HCT116 (cell line): ENCODE data around the gene STPG1. TPM values are rescaled to one million over a fixed set of nuclear protein-coding genes. Genes with fewer than 3 reads are reported as not detected.

Source experiments
- ATAC-seq: fragments of 200-7000 bp; cut with Tn5 transposase; 2 replicates; pipeline ENCODE4 v1.9.1; 2020; ENCODE audit warnings: mild to moderate bottlenecking, moderate library complexity
- BruUV-seq: library from RNA; stranded (reverse); fragments of 400-500 nt; replicated peaks from 2 replicates; lab custom pipeline; 2021; lab: Mats Ljungman, UMichigan
- CTCF ChIA-PET: fragments of 300-600 bp; sonication (Branson Sonifier 250); formaldehyde crosslinking; loops from one replicate; lab custom pipeline; 2021; ENCODE audit warnings: antibody characterized with exemption; lab: Charles Lee
- POLR2A ChIA-PET: fragments of 300-600, 350-600 bp; sonication (Branson Sonifier 250); formaldehyde crosslinking; loops from one replicate; lab custom pipeline; 2021; ENCODE audit warnings: antibody characterized with exemption; lab: Charles Lee
- RAD21 ChIA-PET, 2 experiments: fragments of 300-600 bp; sonication (Branson Sonifier 250); formaldehyde crosslinking; loops; one replicate each; lab custom pipeline; 2023; ENCODE audit warnings: low total read pairs in 2 of 2; ENCODE audit not compliant: uncharacterized antibody in 2 of 2, unreplicated experiment in 2 of 2, low non-redundant PET in 1 of 2; lab: Charles Lee
- DNase-seq: peaks from one replicate; pipeline ENCODE4 v3.0.0-alpha.2; 2010; ENCODE audit warnings: low read depth, low spot score
- H2AFZ ChIP-seq: fragments of 200-600 bp; shearing (Covaris generic), sonication (generic); 2 replicates; pipeline ENCODE4 v1.6.1; 2017; ENCODE audit warnings: low read depth, mixed run types, mixed read lengths, antibody characterized with exemption, low read length; ENCODE audit not compliant: poor library complexity, severe bottlenecking
- H3K27ac ChIP-seq: 2 replicates; pipeline ENCODE4 v1.5.1; 2012; ENCODE audit warnings: low read depth, low read length
- H3K27me3 ChIP-seq: fragments of 200-600 bp; sonication (generic); 2 replicates; pipeline ENCODE4 v1.6.1; 2016; ENCODE audit warnings: mixed run types, low read length, mixed read lengths; ENCODE audit not compliant: insufficient read depth
- H3K36me3 ChIP-seq, 2 experiments: fragments of 200-500 bp in 1 of 2; fragments of 200-600 bp in 1 of 2; sonication (Bioruptor generic) in 1 of 2; sonication (generic) in 1 of 2; 2 replicates each; pipeline versions ENCODE4 v1.5.1 to v1.6.1; 2014 to 2016; ENCODE audit warnings: low read length in 2 of 2, inconsistent platforms in 1 of 2, mixed read lengths in 1 of 2, mixed run types in 1 of 2; ENCODE audit not compliant: insufficient read depth in 2 of 2, control insufficient read depth in 1 of 2
- H3K4me1 ChIP-seq, 2 experiments: fragments of 200-600 bp in 1 of 2; sonication (generic) in 1 of 2; 2 replicates each; pipeline versions ENCODE4 v1.5.1 to v1.6.1; 2012 to 2017; ENCODE audit warnings: low read length in 2 of 2, inconsistent platforms in 1 of 2, mild to moderate bottlenecking in 1 of 2, mixed read lengths in 1 of 2, mixed run types in 1 of 2, moderate library complexity in 1 of 2; ENCODE audit not compliant: insufficient read depth in 2 of 2, control insufficient read depth in 1 of 2
- H3K4me2 ChIP-seq: fragments of 200-600 bp; sonication (generic); 2 replicates; pipeline ENCODE4 v1.6.1; 2017; ENCODE audit warnings: mixed run types, low read length, mixed read lengths
- H3K4me3 ChIP-seq, 2 experiments: fragments of 200-600 bp in 1 of 2; sonication (generic) in 1 of 2; replicated peaks in 1 of 2; 2 replicates each; pipeline ENCODE4 v1.5.1; 2011 to 2016; ENCODE audit warnings: low read length in 2 of 2, control low read depth in 1 of 2, low read depth in 1 of 2, mild to moderate bottlenecking in 1 of 2, mixed read lengths in 1 of 2, mixed run types in 1 of 2
- H3K79me2 ChIP-seq: fragments of 200-600 bp; sonication (generic); 2 replicates; pipeline ENCODE4 v1.6.1; 2017; ENCODE audit warnings: mild to moderate bottlenecking, mixed run types, low read length, moderate library complexity, mixed read lengths; ENCODE audit not compliant: insufficient read depth
- H3K9ac ChIP-seq: fragments of 200-600 bp; sonication (generic); 2 replicates; pipeline ENCODE4 v1.6.1; 2016; ENCODE audit warnings: low read length, mixed read lengths
- H3K9me2 ChIP-seq: fragments of 200-600 bp; sonication (generic), shearing (Covaris generic); 2 replicates; pipeline ENCODE4 v1.6.1; 2017; ENCODE audit warnings: mixed run types, mild to moderate bottlenecking, moderate library complexity; ENCODE audit not compliant: insufficient read depth
- H3K9me3 ChIP-seq, 2 experiments: fragments of 200-500 bp in 1 of 2; fragments of 200-600 bp in 1 of 2; sonication (Bioruptor generic) in 1 of 2; sonication (generic) in 1 of 2; 2 replicates each; pipeline ENCODE4 v1.6.1; 2014 to 2017; ENCODE audit warnings: low read length in 2 of 2, mixed read lengths in 2 of 2, inconsistent platforms in 1 of 2, low read depth in 1 of 2, mild to moderate bottlenecking in 1 of 2, mixed run types in 1 of 2, moderate library complexity in 1 of 2; ENCODE audit not compliant: control insufficient read depth in 1 of 2, insufficient read depth in 1 of 2
- H4K20me1 ChIP-seq: fragments of 200-600 bp; sonication (generic), shearing (Covaris generic); 2 replicates; pipeline ENCODE4 v1.6.1; 2017; ENCODE audit warnings: mixed run types, mild to moderate bottlenecking, moderate library complexity; ENCODE audit not compliant: insufficient read depth
- ATF3 ChIP-seq: IDR thresholded peaks from 2 replicates; pipeline ENCODE4 v1.6.1; 2012
- CEBPB ChIP-seq: IDR thresholded peaks from 2 replicates; pipeline ENCODE4 v1.6.1; 2012; ENCODE audit warnings: low read depth
- ELF1 ChIP-seq: IDR thresholded peaks from 2 replicates; pipeline ENCODE4 v1.6.1; 2012; ENCODE audit warnings: low read depth, borderline replicate concordance
- EZH2phosphoT487 ChIP-seq: fragments of 200-600 bp; IDR thresholded peaks from 2 replicates; pipeline ENCODE4 v1.6.1; 2018; ENCODE audit warnings: antibody characterized with exemption, borderline replicate concordance
- JUND ChIP-seq: IDR thresholded peaks from 2 replicates; pipeline ENCODE4 v1.6.1; 2012
- MAX ChIP-seq: IDR thresholded peaks from 2 replicates; pipeline ENCODE4 v1.6.1; 2012
- POLR2A ChIP-seq: IDR thresholded peaks from 2 replicates; pipeline ENCODE4 v1.7.0; 2011; ENCODE audit warnings: borderline replicate concordance; ENCODE audit not compliant: insufficient read depth, insufficient read length; ENCODE audit errors: extremely low read depth
- POLR2AphosphoS5 ChIP-seq: IDR thresholded peaks from 2 replicates; pipeline ENCODE4 v1.6.1; 2011; ENCODE audit warnings: mild to moderate bottlenecking, low read depth, low read length, moderate library complexity
- SIN3A ChIP-seq: IDR thresholded peaks from 2 replicates; pipeline ENCODE4 v1.6.1; 2012; ENCODE audit warnings: low read depth
- SRF ChIP-seq: IDR thresholded peaks from 2 replicates; pipeline ENCODE4 v1.6.1; 2012; ENCODE audit warnings: low read depth
- intact Hi-C: fragments of 100-400 bp; cut with micrococcal nuclease; formaldehyde crosslinking; loops from 2 replicates; pipeline ENCODE4 v1.10.0; 2022
- total RNA-seq: library from RNA; stranded (reverse); gene quantifications from one replicate; pipeline ENCODE4 v1.2.1, GENCODE V29; 2021; ENCODE audit not compliant: unreplicated experiment

Gene STPG1
- total RNA-seq, 1 experiment from 2014 or later, result 13.4 TPM

- ATAC-seq (no peak), DNase-seq (no peak)
- POLR2A ChIA-PET, result no interaction called here
- CTCF ChIA-PET, result interaction anchor here (0.8 to 1.9 kb wide), 2 partner anchors 15 to 171 kb away, joined by 3 to 5 read pairs; no protein-coding TSS in a partner anchor
- RAD21 ChIA-PET, result no interaction called here
- H3K9ac ChIP-seq, result no peak overlapping the region
- no peak overlapping the region for H3K4me2 ChIP-seq
- no peak overlapping the region for H3K4me3 ChIP-seq
- H3K79me2 ChIP-seq, result no peaks in the 10 kb centered on the region
- H3K36me3 ChIP-seq, result no peaks in the 10 kb centered on the region
- no peaks in the 10 kb centered on the region for H3K27me3 ChIP-seq
- intact Hi-C loops, result no loop called here
- no peak overlapping the region for H2AFZ ChIP-seq
- TF ChIP-seq JUND (no peak), EZH2phosphoT487 (no peak), POLR2AphosphoS5 (no peak), ELF1 (no peak), CEBPB (no peak), MAX (no peak)
- peaks cover 6 to 41% of the 10 kb centered on the region in 2 experiments for H3K4me1 ChIP-seq
- H3K9me3 ChIP-seq, result no peaks in the 10 kb centered on the region
- no peak overlapping the region for H3K27ac ChIP-seq
- no peaks in the 10 kb centered on the region for H4K20me1 ChIP-seq
- BruUV-seq, result no TSS peak
- H3K9me2 ChIP-seq, result no peaks in the 10 kb centered on the region
Measured at GRCh38 chr1:24373044-24373443, 40.5 kb downstream of the STPG1 start.

- Histone ChIP-seq H4K20me1 (no peaks in the 10 kb centered on the region), H2AFZ (no peak overlapping the region), H3K9me2 (no peaks in the 10 kb centered on the region), H3K4me1 (peaks cover 20 to 52% of the 10 kb centered on the region in 2 experiments), H3K4me3 (no peak overlapping the region), H3K4me2 (no peak overlapping the region)
- no peak for ATAC-seq
- TF ChIP-seq ATF3 (no peak), POLR2A (no peak), SRF (no peak), SIN3A (no peak)
- TF ChIP-seq, all 23 proteins: peak for 0
- RAD21 ChIA-PET, result no interaction called here
- no peak overlapping the region for H3K9ac ChIP-seq
- no peak overlapping the region for H3K27ac ChIP-seq
- DNase-seq, result no peak
- CTCF ChIA-PET, result no interaction called here
- H3K36me3 ChIP-seq, result no peaks in the 10 kb centered on the region
- H3K9me3 ChIP-seq, result no peaks in the 10 kb centered on the region
- intact Hi-C loops, result no loop called here
- POLR2A ChIA-PET, result interaction anchor here (0.6 kb wide), 1 partner anchor 285 kb away, joined by 3 read pairs; no protein-coding TSS in a partner anchor
- H3K27me3 ChIP-seq, result no peaks in the 10 kb centered on the region
- BruUV-seq, result no TSS peak
- H3K79me2 ChIP-seq, result no peaks in the 10 kb centered on the region
Measured at GRCh38 chr1:24369801-24370200, 43.8 kb downstream of the STPG1 start.
